Glomerular visceral epithelial cell (primary cell): Measurements from ENCODE around the gene PCDHGA1.

ENCODE experiments used
- DNase-seq: peaks from one replicate; pipeline ENCODE4 v3.0.0-alpha.2; 2016; ENCODE audit errors: extremely low spot score

The PCDHGA1 gene

GRCh38 chr5:141490771-141491170, 160.5 kb downstream of the PCDHGA1 start:
- no peak for DNase-seq

GRCh38 chr5:141491323-141492167, 161.2 kb downstream of the PCDHGA1 start:
- DNase-seq: no peak

- no peak for DNase-seq
Measured at GRCh38 chr5:141492168-141492885, 162.0 kb downstream of the PCDHGA1 start.

- no peak for DNase-seq
Measured at GRCh38 chr5:141493500-141494422, 163.4 kb downstream of the PCDHGA1 start.

- no peak for DNase-seq
Measured at GRCh38 chr5:141494761-141495452, 164.6 kb downstream of the PCDHGA1 start.

- DNase-seq: no peak
Measured at GRCh38 chr5:141495453-141495811, 165.1 kb downstream of the PCDHGA1 start.

GRCh38 chr5:141496038-141496437, 165.7 kb downstream of the PCDHGA1 start:
- no peak for DNase-seq

GRCh38 chr5:141501761-141502160, 171.4 kb downstream of the PCDHGA1 start:
- DNase-seq: no peak

- peak; percentile 23 for DNase-seq
Measured at GRCh38 chr5:141503681-141504080, 173.4 kb downstream of the PCDHGA1 start.

- DNase-seq: no peak
Measured at GRCh38 chr5:141504216-141504615, 173.9 kb downstream of the PCDHGA1 start.

GRCh38 chr5:141506381-141507155, 176.3 kb downstream of the PCDHGA1 start:
- no peak for DNase-seq

- DNase-seq: peak; percentile 49
Measured at GRCh38 chr5:141507387-141508091, 177.2 kb downstream of the PCDHGA1 start.

- no peak for DNase-seq
Measured at GRCh38 chr5:141508440-141508797, 178.1 kb downstream of the PCDHGA1 start.

GRCh38 chr5:141508798-141509611, 178.7 kb downstream of the PCDHGA1 start:
- DNase-seq: peak; percentile 99

- DNase-seq: no peak
Measured at GRCh38 chr5:141510160-141510559, 179.8 kb downstream of the PCDHGA1 start.

GRCh38 chr5:141510850-141511601, 180.7 kb downstream of the PCDHGA1 start:
- DNase-seq: no peak

- no peak for DNase-seq
Measured at GRCh38 chr5:141511771-141512325, 181.5 kb downstream of the PCDHGA1 start.

GRCh38 chr5:141512390-141512910, 182.1 kb downstream of the PCDHGA1 start:
- peak; percentile 51 for DNase-seq
